Stimulated activated effector memory CD8-positive, alpha-beta T cell treated with anti-CD3 and anti-CD28 coated beads, Interleukin-12 subunit alpha, Interleukin-12 subunit beta, amount 100 ng/mL, for 72 hours (primary cell): Measurements from ENCODE around the gene WDFY2.
A peak's percentile ranks its signal among the peaks of the same experiment; 100 is the strongest.

Source experiments
- ATAC-seq: fragments of 150-1000 bp; cut with Tn5 transposase; 2 replicates; pipeline ENCODE4 v1.10.0; 2021
- DNase-seq, 2 donors: peaks; one replicate each; pipeline ENCODE4 v3.0.0; 2021 to 2022; ENCODE audit warnings: low spot score in 2 of 2
- H3K27ac Mint-ChIP-seq: one replicate; pipeline ENCODE4 v1.8.0; 2022; ENCODE audit warnings: mild to moderate bottlenecking, mixed read lengths
- H3K36me3 Mint-ChIP-seq: one replicate; pipeline ENCODE4 v1.8.0; 2022; ENCODE audit warnings: mild to moderate bottlenecking, mixed read lengths
- H3K4me1 Mint-ChIP-seq: one replicate; pipeline ENCODE4 v1.8.0; 2022; ENCODE audit warnings: mixed read lengths
- H3K4me3 Mint-ChIP-seq: one replicate; pipeline ENCODE4 v1.8.0; 2022; ENCODE audit warnings: mild to moderate bottlenecking, mixed read lengths
- H3K9me3 Mint-ChIP-seq: one replicate; pipeline ENCODE4 v1.8.0; 2022; ENCODE audit warnings: mixed read lengths

The WDFY2 gene

DNA sequence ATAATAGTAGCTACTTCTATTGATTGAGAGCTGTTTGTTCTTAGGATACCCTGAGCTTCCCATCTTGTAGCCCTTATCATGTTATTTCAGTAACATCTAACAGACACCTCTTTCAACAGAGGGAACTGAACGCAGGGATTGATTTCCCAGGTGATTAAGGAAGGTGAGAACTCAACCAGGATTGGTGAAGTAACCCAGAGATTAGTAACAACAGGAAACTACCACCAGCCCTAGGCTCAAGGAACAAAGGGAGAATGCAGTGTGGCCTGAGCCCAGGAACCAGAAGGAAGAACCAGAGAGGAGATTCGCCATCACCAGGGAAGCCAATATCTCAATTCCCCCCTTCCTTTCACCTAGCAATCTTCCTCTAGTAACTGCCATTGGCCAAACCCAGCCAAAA lies 211.2 kb downstream of the WDFY2 start:
- Mint-ChIP-seq H3K27ac (peak overlapping the region; percentile 85), H3K4me1 (peaks cover 50% of the 10 kb centered on the region), H3K4me3 (no peak overlapping the region), H3K9me3 (no peaks in the 10 kb centered on the region), H3K36me3 (no peaks in the 10 kb centered on the region)
- no peak for DNase-seq
- no peak for ATAC-seq

DNA sequence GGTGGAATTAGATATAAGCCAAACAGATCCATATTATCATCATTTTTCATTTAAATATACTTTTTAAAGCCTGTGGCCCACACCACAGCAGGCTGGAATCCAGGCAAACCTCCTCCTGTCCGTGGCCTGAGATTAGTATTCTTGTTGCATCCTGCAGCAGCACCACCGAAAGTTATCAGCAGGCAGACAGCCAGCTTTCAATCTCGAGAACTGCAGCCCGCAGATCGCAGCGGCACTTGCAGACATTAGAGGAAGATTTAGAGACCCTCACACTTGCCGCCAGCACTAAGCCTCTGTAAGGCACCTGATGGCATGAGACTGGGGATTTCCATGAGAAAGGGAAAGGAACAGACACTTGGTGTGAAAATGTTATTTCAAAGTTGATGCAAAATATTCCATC lies 212.3 kb downstream of the WDFY2 start:
- H3K4me1 Mint-ChIP-seq = peaks cover 56% of the 10 kb centered on the region
- H3K36me3 Mint-ChIP-seq = no peaks in the 10 kb centered on the region
- ATAC-seq = no peak
- H3K27ac Mint-ChIP-seq = no peak overlapping the region
- no peak for DNase-seq
- H3K4me3 Mint-ChIP-seq = no peak overlapping the region
- no peaks in the 10 kb centered on the region for H3K9me3 Mint-ChIP-seq

DNA sequence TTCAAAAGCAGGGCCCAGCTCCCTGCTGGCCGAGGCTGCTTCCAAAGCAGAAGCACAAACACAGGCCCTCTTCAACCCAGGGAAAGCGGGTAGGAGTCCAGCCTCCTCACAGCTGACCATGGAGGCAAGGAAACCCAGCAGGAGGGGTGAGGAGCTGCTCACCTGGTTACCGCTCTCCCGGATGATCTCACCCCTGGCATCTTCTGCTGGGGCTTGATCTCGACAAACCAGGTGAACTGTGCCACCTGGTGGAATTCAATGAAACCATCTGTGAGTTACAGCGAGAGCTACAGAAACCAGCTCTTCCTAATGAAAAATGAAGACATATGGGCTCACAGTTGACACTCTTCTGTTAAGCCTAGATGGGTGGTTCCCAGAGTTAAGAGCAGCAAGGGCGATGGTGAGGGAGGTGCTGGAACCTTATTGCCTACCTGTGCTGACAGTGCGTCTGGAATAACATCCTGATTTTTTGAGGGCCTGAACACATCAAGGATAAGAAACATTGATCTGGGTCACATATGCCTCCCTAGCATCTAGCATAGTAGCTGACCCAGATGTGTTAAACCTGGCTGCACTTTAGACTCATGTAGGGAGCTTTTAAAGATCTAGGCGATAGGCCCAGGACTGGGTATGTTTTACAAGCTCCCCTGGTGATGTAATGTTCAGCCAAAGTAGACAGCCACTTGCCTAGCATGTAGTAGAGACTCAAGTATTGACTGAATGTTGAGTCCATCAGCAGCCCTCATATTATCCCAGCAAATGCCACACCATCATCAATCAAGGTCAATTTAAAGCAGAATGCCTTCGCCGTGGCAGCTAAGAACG lies 213.6 kb downstream of the WDFY2 start:
- Mint-ChIP-seq H3K9me3 (no peaks in the 10 kb centered on the region), H3K4me1 (peaks cover 64% of the 10 kb centered on the region), H3K36me3 (no peaks in the 10 kb centered on the region), H3K27ac (no peak overlapping the region), H3K4me3 (no peak overlapping the region)
- ATAC-seq (peak; percentile 55), DNase-seq (no peak)

DNA sequence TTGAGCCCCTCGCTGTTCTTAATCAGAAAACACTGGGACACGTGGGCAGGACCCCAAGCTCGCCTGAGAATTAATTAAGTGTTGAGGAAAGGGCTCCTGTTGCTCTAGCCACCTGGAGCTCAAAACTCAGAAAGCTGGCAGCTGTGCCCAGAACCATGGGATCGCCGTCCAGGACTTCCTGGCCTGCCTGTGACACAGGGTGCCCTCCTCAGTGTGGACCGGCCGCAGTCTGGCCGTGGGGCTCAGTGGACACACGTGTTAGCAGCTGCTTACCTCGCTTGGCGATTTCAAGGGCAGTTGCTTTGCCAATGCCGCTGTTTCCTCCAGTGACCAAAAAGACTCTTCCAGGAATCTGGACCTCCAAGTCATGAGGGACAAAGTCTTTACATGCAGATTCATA lies 215.0 kb downstream of the WDFY2 start:
- DNase-seq = no peak
- Mint-ChIP-seq H3K4me1 (peaks cover 58% of the 10 kb centered on the region), H3K9me3 (no peaks in the 10 kb centered on the region), H3K36me3 (peaks cover 8% of the 10 kb centered on the region), H3K27ac (no peak overlapping the region), H3K4me3 (no peak overlapping the region)
- ATAC-seq = no peak

DNA sequence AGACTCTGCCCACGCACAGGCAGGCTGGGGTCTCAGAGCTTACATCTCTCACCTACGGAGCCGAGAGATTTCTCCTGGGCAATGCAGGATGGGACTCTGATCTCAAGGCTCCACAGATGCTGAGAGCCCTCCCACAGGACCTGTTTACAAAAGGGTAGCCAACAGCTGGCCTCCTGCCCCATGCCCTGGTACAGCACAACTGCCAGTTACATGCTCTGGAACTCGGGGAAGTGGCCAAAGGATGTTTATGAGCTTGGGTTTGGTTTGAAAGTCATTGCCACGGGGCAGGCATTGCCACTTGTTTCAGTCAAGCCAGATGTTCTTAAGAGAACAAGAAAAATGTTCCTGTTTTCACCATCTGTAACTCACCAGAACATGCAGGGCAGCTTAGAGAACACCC lies 216.2 kb downstream of the WDFY2 start:
- Mint-ChIP-seq H3K27ac (peak overlapping the region; percentile 99), H3K9me3 (no peaks in the 10 kb centered on the region), H3K4me3 (no peak overlapping the region), H3K36me3 (peaks cover 17% of the 10 kb centered on the region), H3K4me1 (peaks cover 59% of the 10 kb centered on the region)
- no peak for ATAC-seq
- DNase-seq = no peak

DNA sequence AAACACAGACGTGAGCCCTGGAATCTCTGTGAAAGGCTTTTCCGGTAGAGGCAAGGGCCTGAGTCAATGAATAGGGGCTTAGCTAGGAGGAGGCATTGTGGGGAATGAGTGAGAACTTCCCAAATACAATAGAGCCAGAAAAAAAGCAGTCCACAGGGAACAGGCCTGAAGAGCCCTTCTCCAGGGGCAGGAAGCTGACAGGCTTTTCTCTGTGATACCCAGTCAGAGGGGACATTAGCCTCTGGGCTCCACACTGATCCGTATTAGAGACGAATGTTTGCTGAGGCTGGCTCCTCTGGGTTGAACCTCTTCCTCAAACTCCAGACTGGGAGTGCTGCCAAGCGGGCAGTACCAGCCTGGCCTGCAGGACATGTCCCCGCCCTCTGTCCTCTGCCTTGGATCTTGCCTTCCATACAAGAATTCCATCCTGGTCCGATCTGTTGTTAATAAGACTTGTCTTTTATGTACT lies 217.4 kb downstream of the WDFY2 start:
- ATAC-seq (no peak), DNase-seq (no peak)
- Mint-ChIP-seq H3K4me3 (peak overlapping the region; percentile 85), H3K36me3 (peaks cover 17% of the 10 kb centered on the region), H3K27ac (peak overlapping the region; percentile 99), H3K4me1 (peaks cover 62% of the 10 kb centered on the region), H3K9me3 (no peaks in the 10 kb centered on the region)

DNA sequence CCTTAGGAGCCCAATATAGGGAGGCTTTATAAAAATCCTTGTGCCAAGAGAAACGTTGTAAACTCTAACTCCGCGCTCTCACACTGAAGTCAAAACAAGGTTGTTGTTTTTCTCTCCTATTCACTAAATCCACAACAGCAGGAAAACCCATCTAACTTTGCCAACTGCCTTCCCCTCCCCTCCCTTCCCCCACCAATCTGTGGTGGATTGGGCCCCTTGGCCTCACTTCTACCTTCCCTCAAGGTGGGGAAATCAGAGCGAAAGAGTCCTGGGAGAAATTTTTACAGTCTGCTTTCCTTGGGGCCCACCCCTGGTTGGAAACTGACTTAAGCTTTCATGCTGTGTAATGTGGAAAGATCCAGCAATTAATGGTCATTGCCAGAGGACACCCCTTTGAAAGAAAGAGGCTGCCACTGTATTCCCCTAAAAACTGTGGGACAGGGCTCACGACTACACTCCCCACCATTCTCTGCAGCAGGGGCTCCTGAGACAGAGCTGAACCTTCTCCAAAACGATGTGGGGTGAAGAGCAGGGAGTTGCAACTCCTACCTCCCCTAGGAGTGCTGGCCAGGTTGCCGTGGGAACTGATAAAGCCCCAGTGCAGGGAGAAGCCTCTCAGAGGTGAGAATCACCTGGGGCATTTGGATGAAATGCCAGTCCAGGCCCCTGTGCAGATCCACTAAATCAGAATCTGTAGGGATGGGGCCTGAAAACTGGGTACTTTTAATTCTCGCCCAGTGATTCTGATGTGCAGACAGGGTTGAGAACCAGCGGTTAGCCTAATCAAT lies 218.6 kb downstream of the WDFY2 start:
- Mint-ChIP-seq H3K36me3 (peaks cover 17% of the 10 kb centered on the region), H3K27ac (peak overlapping the region; percentile 99), H3K4me1 (peaks cover 58% of the 10 kb centered on the region), H3K4me3 (peak overlapping the region; percentile 85), H3K9me3 (no peaks in the 10 kb centered on the region)
- DNase-seq (no peak), ATAC-seq (no peak)

DNA sequence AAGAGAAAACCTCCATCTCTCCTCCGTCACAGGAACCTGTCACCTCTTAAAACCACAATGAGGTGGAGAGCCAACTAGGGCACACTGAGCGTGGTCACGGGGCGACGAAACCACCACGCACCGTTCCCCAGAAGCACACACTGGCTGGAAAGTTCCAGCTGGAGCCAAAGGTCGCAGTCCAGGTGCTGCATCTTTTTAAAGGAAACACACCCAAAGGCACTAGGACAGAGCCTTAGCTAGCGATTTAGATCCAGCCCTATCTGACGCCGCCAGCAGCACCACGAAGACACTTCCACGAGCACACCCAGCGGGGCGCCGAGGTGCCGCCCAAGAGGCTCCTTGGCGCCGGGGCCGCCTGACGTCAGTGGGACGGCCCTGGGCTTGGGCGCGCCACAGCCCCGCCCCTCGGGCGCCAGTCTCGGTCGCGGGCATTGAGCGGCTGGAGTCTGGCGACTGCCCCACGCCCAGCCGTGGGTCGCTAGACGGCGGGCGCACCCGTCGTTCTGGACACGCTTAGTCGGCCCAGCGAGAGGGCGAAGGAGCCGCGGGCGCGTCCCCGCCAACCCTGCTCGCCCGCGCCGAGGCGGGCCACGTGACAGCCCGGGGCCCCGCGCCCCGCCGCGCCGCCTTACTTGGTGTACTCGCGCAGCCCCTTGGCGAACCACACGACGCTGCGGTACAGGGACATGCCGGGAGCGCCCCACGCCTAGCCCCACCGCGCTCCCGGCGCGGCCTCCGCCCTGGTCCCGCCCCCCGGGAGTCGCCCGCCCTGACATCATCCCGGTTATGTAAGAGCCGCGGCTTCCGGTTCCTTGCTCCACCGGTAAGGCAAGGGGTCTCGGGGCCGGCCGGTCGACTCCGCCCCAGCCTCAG lies 219.4 kb downstream of the WDFY2 start, which contains the start of gene DHRS12:
DHRS12 (minus strand) TSS at position 742 of the 873 bp plus-strand sequence. CDS start 4,504 bp downstream, outside the sequence.
- Mint-ChIP-seq H3K4me3 (peak within 1 kb of the TSS; percentile 85), H3K4me1 (peaks cover 55% of the 10 kb centered on the region), H3K9me3 (no peaks in the 10 kb centered on the region), H3K36me3 (peaks cover 17% of the 10 kb centered on the region), H3K27ac (peak within 1 kb of the TSS; percentile 99)
- DNase-seq = peak; percentile 73 to 90
- peak; percentile 87 for ATAC-seq

DNA sequence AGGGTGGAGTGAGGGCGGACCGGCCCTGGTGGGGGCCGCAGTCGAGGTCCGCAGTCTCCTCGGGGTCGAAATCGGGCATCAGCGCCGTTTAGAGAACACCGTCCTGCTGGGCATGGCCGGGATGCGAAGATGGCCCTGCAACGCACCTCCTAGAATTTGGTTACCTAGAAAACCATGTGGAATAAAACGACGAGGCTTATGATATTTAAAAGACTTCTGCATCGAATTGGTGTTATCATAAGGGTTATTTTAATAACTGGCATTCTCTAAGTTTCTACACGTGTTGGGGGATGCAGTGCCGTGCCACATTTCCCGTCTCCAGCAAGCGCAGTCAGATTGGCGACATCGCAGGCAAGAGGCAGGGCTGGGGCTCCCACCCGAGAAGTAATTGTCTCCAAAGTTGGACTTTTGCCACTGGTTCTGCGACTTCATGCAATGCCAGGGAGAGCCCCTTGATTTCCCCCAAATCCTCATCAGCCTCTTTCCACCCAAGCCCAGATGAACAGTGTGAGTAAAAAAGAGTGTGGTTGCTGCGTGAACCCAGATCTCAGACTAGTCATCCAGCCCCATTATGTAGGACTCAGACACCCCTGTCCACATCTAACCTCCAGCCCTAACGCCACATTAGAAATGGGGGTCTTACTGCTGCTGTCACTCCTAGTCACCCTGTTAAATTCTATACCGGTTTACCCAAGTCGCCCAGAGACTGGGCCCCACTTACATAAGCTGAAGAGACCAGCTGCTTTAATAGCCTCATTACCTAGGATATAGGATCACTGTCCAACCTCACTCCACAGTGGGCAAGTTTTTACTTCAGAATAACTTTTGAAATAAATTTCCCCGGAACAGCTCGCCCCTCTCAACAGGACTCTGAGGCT lies 220.3 kb downstream of the WDFY2 start:
- Mint-ChIP-seq H3K4me1 (peaks cover 55% of the 10 kb centered on the region), H3K36me3 (peaks cover 17% of the 10 kb centered on the region), H3K9me3 (no peaks in the 10 kb centered on the region), H3K4me3 (peak overlapping the region; percentile 85), H3K27ac (peak overlapping the region; percentile 99)
- ATAC-seq = peak; percentile 45
- DNase-seq = peak in 1 of 2 donors; percentile 71

DNA sequence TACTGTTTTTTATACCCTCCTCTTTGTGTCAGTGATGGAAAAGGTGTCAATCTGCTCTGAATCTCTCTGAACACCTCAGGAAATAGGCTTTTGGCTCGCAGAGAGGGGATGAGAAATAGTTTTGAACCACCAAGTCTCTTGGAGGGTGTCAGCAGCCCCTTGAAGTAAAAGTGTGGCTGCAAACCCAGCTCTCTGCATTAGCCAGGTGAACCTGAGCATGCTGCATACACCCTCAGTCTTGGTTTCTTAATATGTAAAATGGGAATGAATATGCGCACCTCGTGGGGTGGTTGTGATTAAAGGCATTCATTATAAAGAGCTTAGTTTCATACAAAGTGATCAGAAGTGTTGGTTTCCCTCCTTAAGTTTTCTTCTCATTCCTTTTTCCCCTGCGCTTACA lies 221.1 kb downstream of the WDFY2 start:
- H3K27ac Mint-ChIP-seq = peak overlapping the region; percentile 99
- H3K9me3 Mint-ChIP-seq = no peaks in the 10 kb centered on the region
- ATAC-seq (no peak), DNase-seq (no peak)
- peak overlapping the region; percentile 85 for H3K4me3 Mint-ChIP-seq
- H3K36me3 Mint-ChIP-seq = peaks cover 17% of the 10 kb centered on the region
- peaks cover 47% of the 10 kb centered on the region for H3K4me1 Mint-ChIP-seq

DNA sequence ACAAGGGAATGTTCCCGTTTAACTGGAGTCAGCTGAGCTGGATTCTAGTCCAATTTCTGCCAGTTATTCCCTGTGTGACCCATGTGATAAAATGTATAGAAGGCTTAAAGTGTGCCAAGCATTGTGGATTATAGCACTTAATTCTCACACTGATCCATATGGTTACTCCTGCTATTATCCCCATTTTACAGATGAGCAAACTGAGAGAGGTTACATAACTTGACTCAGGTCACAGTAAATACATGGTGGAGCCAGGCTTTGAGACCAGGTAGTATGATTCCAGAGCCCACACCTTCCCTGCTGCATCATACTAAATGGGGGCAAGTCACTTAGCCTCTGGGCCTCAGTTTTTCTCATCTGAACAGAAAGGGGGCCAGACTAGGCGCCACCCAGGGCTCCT lies 221.7 kb downstream of the WDFY2 start:
- Mint-ChIP-seq H3K27ac (no peak overlapping the region), H3K9me3 (no peaks in the 10 kb centered on the region), H3K4me3 (no peak overlapping the region), H3K4me1 (peaks cover 45% of the 10 kb centered on the region), H3K36me3 (peaks cover 17% of the 10 kb centered on the region)
- no peak for ATAC-seq
- DNase-seq = no peak

DNA sequence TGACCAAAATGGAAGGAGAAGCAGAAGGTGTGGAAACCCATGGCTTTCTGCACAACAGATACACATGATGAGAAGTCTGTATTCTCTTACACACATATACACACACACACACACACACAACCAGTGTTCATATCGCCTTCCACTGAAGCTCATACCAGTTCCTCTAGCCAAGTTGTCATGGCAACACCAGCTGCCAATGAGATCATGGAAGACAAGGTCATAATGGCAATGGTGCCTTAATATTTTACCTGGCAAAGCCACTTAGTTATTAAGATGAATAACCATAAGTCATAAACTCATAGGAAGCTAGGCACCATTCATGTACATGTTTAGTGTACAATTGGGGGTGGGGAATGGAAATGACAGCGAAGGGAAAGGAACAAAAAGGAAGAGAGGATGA lies 222.3 kb downstream of the WDFY2 start:
- Mint-ChIP-seq H3K4me1 (peaks cover 44% of the 10 kb centered on the region), H3K27ac (no peak overlapping the region), H3K36me3 (peaks cover 17% of the 10 kb centered on the region), H3K9me3 (no peaks in the 10 kb centered on the region), H3K4me3 (no peak overlapping the region)
- ATAC-seq (no peak), DNase-seq (no peak)

DNA sequence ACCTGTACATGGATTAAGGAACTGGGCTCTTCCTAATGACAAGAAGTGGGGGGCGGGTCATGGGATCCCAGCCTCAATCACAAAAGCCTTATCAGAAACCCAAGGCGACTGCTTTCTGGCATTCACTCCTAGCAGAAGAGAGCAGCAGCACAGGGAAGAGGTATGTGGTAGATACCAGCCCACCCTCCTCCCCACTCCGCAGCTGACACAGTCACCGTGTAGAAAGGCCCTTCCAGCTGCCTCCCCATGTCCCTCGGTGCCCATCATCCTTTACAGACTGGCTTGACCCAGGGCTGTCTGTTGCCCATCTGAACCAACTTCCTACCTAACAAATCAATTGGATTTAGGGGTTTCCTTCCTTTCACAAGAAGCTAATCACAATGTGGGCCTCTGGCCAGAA lies 222.8 kb downstream of the WDFY2 start:
- Mint-ChIP-seq H3K4me1 (peaks cover 44% of the 10 kb centered on the region), H3K27ac (no peak overlapping the region), H3K9me3 (no peaks in the 10 kb centered on the region), H3K36me3 (peaks cover 17% of the 10 kb centered on the region), H3K4me3 (no peak overlapping the region)
- no peak for DNase-seq
- ATAC-seq = no peak

DNA sequence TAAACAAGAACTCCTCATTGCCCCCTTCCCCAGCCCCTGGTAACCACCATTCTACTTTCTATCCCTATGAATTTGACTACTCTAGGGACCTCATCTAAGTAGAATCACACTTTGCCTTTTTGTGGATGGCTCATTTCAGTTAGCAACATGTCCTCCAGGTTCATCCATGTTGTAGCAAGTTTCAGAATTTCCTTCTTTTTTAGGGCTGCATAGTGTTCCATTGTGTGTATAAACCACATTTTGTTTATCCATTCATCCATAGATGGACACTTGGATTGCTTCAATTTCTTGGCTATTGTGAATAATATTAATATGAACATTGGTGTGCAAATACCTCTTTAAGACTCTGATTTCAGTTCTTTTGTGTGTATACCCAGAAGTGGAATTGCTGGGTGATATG lies 224.5 kb downstream of the WDFY2 start:
- Mint-ChIP-seq H3K9me3 (no peaks in the 10 kb centered on the region), H3K27ac (no peak overlapping the region), H3K4me1 (peaks cover 31% of the 10 kb centered on the region), H3K36me3 (peaks cover 11% of the 10 kb centered on the region), H3K4me3 (no peak overlapping the region)
- no peak for DNase-seq
- no peak for ATAC-seq
